H9 (cell line): ENCODE results near the gene IQSEC2. TPM values are rescaled to one million over a fixed set of nuclear protein-coding genes. Genes with fewer than 3 reads are reported as not detected.

Experiments
- DNase-seq: peaks from one replicate; pipeline ENCODE4 v3.0.0-alpha.2; 2017
- H2AFZ ChIP-seq: one replicate; pipeline ENCODE4 v1.6.1; 2013; ENCODE audit warnings: mild to moderate bottlenecking, low read length, control low read depth, moderate library complexity
- H2AK5ac ChIP-seq: 2 replicates; pipeline ENCODE4 v1.6.1; 2013; ENCODE audit warnings: low read length, control low read depth, mixed read lengths; ENCODE audit not compliant: insufficient read length
- H2BK120ac ChIP-seq: one replicate; pipeline ENCODE4 v1.6.1; 2013; ENCODE audit warnings: low read depth, mild to moderate bottlenecking, low read length, control low read depth, inconsistent platforms; ENCODE audit not compliant: poor library complexity, severe bottlenecking
- H2BK12ac ChIP-seq: 2 replicates; pipeline ENCODE4 v1.6.1; 2013; ENCODE audit warnings: low read length, control low read depth, mixed read lengths, low read depth; ENCODE audit not compliant: insufficient read length
- H2BK15ac ChIP-seq: 2 replicates; pipeline ENCODE4 v1.6.1; 2013; ENCODE audit warnings: low read depth, low read length, control low read depth
- H2BK20ac ChIP-seq: one replicate; pipeline ENCODE4 v1.6.1; 2013; ENCODE audit warnings: low read depth, mild to moderate bottlenecking, low read length, control low read depth, inconsistent platforms; ENCODE audit not compliant: poor library complexity, severe bottlenecking
- H2BK5ac ChIP-seq: 2 replicates; pipeline ENCODE4 v1.6.1; 2013; ENCODE audit warnings: low read length, control low read depth, mixed read lengths; ENCODE audit not compliant: insufficient read length
- H3K14ac ChIP-seq: 2 replicates; pipeline ENCODE4 v1.6.1; 2013; ENCODE audit warnings: low read length, control low read depth; ENCODE audit not compliant: insufficient read depth
- H3K18ac ChIP-seq: 2 replicates; pipeline ENCODE4 v1.6.1; 2013; ENCODE audit warnings: low read depth, mild to moderate bottlenecking, mixed read lengths, low read length, control low read depth; ENCODE audit not compliant: insufficient read length
- H3K23ac ChIP-seq: 2 replicates; pipeline ENCODE4 v1.6.1; 2013; ENCODE audit warnings: low read length, control low read depth, mixed read lengths, low read depth; ENCODE audit not compliant: insufficient read length
- H3K23me2 ChIP-seq: 2 replicates; pipeline ENCODE4 v1.6.1; 2013; ENCODE audit warnings: low read depth, mild to moderate bottlenecking, mixed read lengths, low read length, control low read depth; ENCODE audit not compliant: insufficient read length, poor library complexity, severe bottlenecking
- H3K27ac ChIP-seq: 2 replicates; pipeline ENCODE4 v1.5.1; 2013; ENCODE audit warnings: low read length, control low read depth, mixed read lengths, low read depth; ENCODE audit not compliant: insufficient read length
- H3K27me3 ChIP-seq: 2 replicates; pipeline ENCODE4 v1.6.1; 2013; ENCODE audit warnings: low read length, control low read depth, inconsistent platforms; ENCODE audit not compliant: insufficient read depth
- H3K4ac ChIP-seq: 2 replicates; pipeline ENCODE4 v1.6.1; 2013; ENCODE audit warnings: low read depth, mild to moderate bottlenecking, control low read depth, inconsistent platforms, low read length, moderate library complexity
- H3K4me1 ChIP-seq: 2 replicates; pipeline ENCODE4 v1.6.1; 2013; ENCODE audit warnings: low read length, control low read depth, inconsistent platforms; ENCODE audit not compliant: insufficient read depth
- H3K4me2 ChIP-seq: 2 replicates; pipeline ENCODE4 v1.6.1; 2013; ENCODE audit warnings: low read length, control low read depth, mixed read lengths; ENCODE audit not compliant: insufficient read length, insufficient read depth
- H3K56ac ChIP-seq: 2 replicates; pipeline ENCODE4 v1.6.1; 2013; ENCODE audit warnings: low read depth, mild to moderate bottlenecking, mixed read lengths, low read length, control low read depth; ENCODE audit not compliant: insufficient read length
- H3K79me1 ChIP-seq: 2 replicates; pipeline ENCODE4 v1.6.1; 2013; ENCODE audit warnings: low read depth, mild to moderate bottlenecking, moderate library complexity, low read length, control low read depth, inconsistent platforms; ENCODE audit not compliant: insufficient read depth, poor library complexity, severe bottlenecking
- H3K79me2 ChIP-seq: 2 replicates; pipeline ENCODE4 v1.6.1; 2013; ENCODE audit warnings: low read length, control low read depth, inconsistent platforms; ENCODE audit not compliant: insufficient read depth
- H3K9ac ChIP-seq: 2 replicates; pipeline ENCODE4 v1.6.1; 2013; ENCODE audit warnings: low read length, control low read depth, mixed read lengths; ENCODE audit not compliant: insufficient read length; ENCODE audit errors: extremely low read depth
- H3K9me3 ChIP-seq: one replicate; pipeline ENCODE4 v1.6.1; 2013; ENCODE audit warnings: low read depth, low read length, inconsistent platforms; ENCODE audit not compliant: control insufficient read depth
- H3T11ph ChIP-seq: one replicate; pipeline ENCODE4 v1.6.1; 2013; ENCODE audit warnings: mild to moderate bottlenecking, low read length, control low read depth, inconsistent platforms
- H4K20me1 ChIP-seq: one replicate; pipeline ENCODE4 v1.6.1; 2013; ENCODE audit not compliant: control insufficient read depth, insufficient read length, insufficient read depth
- H4K5ac ChIP-seq: 2 replicates; pipeline ENCODE4 v1.6.1; 2013; ENCODE audit warnings: low read depth, mild to moderate bottlenecking, mixed read lengths, low read length, control low read depth; ENCODE audit not compliant: insufficient read length
- H4K8ac ChIP-seq: replicated peaks from 2 replicates; pipeline ENCODE4 v1.6.1; 2013; ENCODE audit warnings: low read length, control low read depth, mixed read lengths, low read depth; ENCODE audit not compliant: insufficient read length
- H4K91ac ChIP-seq: 2 replicates; pipeline ENCODE4 v1.6.1; 2013; ENCODE audit warnings: low read depth, mild to moderate bottlenecking, moderate library complexity, mixed read lengths, low read length, control low read depth; ENCODE audit not compliant: insufficient read length
- H3K27ac Mint-ChIP-seq, 3 experiments: 2 replicates in 2 of 3; 3 replicates in 1 of 3; pipeline ENCODE4 v1.8.0; 2020 to 2021; ENCODE audit warnings: mixed read lengths in 3 of 3, mild to moderate bottlenecking in 1 of 3, moderate library complexity in 1 of 3
- H3K27me3 Mint-ChIP-seq: 2 replicates; pipeline ENCODE4 v1.8.0; 2021; ENCODE audit warnings: low read depth, mild to moderate bottlenecking, moderate library complexity, mixed read lengths
- H3K36me3 Mint-ChIP-seq, 3 experiments: 2 replicates in 2 of 3; 3 replicates in 1 of 3; pipeline ENCODE4 v1.8.0; 2020 to 2021; ENCODE audit warnings: low read depth in 3 of 3, mixed read lengths in 3 of 3; ENCODE audit not compliant: insufficient read depth in 1 of 3
- H3K4me1 Mint-ChIP-seq, 2 experiments: 2 replicates each; pipeline ENCODE4 v1.8.0; 2020; ENCODE audit warnings: mixed read lengths in 2 of 2
- H3K4me3 Mint-ChIP-seq, 2 experiments: 2 replicates in 1 of 2; 3 replicates in 1 of 2; pipeline ENCODE4 v1.8.0; 2020 to 2021; ENCODE audit warnings: mild to moderate bottlenecking in 2 of 2, mixed read lengths in 2 of 2, moderate library complexity in 1 of 2
- H3K9me3 Mint-ChIP-seq, 2 experiments: 2 replicates in 1 of 2; 3 replicates in 1 of 2; pipeline ENCODE4 v1.8.0; 2020; ENCODE audit warnings: mild to moderate bottlenecking in 2 of 2, mixed read lengths in 2 of 2, moderate library complexity in 1 of 2
- CTCF ChIP-seq: fragments of 200-600 bp; sonication (generic); conservative IDR thresholded peaks from 3 replicates; pipeline ENCODE4 v1.8.0; 2021; ENCODE audit warnings: antibody characterized with exemption, mild to moderate bottlenecking
- WGBS: extraction: QIAGEN DNeasy Blood & Tissue Kit; methylation state at CpG from one replicate; pipeline ENCODE4 v1.1.7; 2013; ENCODE audit warnings: missing lambda C conversion rate, low lambda C conversion rate, mixed read lengths; ENCODE audit not compliant: insufficient read length; ENCODE audit errors: extremely low coverage; 5-methylcytosine and 5-hydroxymethylcytosine counted together
- total RNA-seq: library from RNA; stranded (reverse); gene quantifications from 2 replicates; pipeline ENCODE4 v1.2.1, GENCODE V29; 2021

IQSEC2 gene
- total RNA-seq, 1 experiment from 2014 or later: 7.0 TPM

- Histone ChIP-seq H3K23ac (no peak overlapping the region), H3K14ac (no peak overlapping the region), H3K27ac (no peak overlapping the region), H3T11ph (no peak overlapping the region), H3K56ac (no peak overlapping the region), H2BK5ac (no peak overlapping the region), H3K18ac (no peak overlapping the region), H2AK5ac (no peak overlapping the region), H4K20me1 (no peaks in the 10 kb centered on the region), H2BK15ac (no peak overlapping the region), H2AFZ (no peak overlapping the region), H2BK120ac (no peak overlapping the region), H3K4me1 (no peaks in the 10 kb centered on the region; the same call in 1 of the 2 replicates), H3K27me3 (no peaks in the 10 kb centered on the region), H3K4ac (no peak overlapping the region), H4K91ac (no peak overlapping the region), H3K79me2 (no peaks in the 10 kb centered on the region), H2BK20ac (no peak overlapping the region), H3K79me1 (no peaks in the 10 kb centered on the region), H3K9ac (no peak overlapping the region), H3K4me2 (no peak overlapping the region), H4K5ac (no peak overlapping the region), H3K9me3 (peaks cover 28% of the 10 kb centered on the region), H2BK12ac (no peak overlapping the region), H4K8ac (no peak overlapping the region), H3K23me2 (no peaks in the 10 kb centered on the region)
- Mint-ChIP-seq H3K27ac (no peak overlapping the region; a peak in 1 of 7 replicates), H3K27me3 (no peaks in the 10 kb centered on the region; the same call in none of the 2 replicates), H3K36me3 (peaks cover 8 to 31% (median 12%) of the 10 kb centered on the region in 3 experiments), H3K9me3 (peaks cover 71 to 76% of the 10 kb centered on the region in 2 experiments), H3K4me1 (peaks cover 4 to 10% of the 10 kb centered on the region in 2 experiments), H3K4me3 (peak overlapping the region in 1 of 2 experiments; percentile 23; a peak in 2 of 5 replicates)
- TF ChIP-seq CTCF: no peak
- no peak for DNase-seq
- WGBS: no CpG with 5 or more reads among the region's 6 CpGs
These were observed 23.5 kb downstream of the IQSEC2 start for GRCh38 chrX:53257670-53258423.
